IPS DF 4.7 (cell line): ENCODE data around the gene PHOSPHO1.

Experiments
- DNase-seq: peaks from one replicate; pipeline ENCODE4 v3.0.0-alpha.2; 2013; ENCODE audit warnings: low spot score; ENCODE audit errors: extremely low read depth

The PHOSPHO1 gene

GRCh38 chr17:49244839-49245238 is 14.3 kb upstream of the PHOSPHO1 start:
- DNase-seq = no peak

GRCh38 chr17:49242813-49243212 is 12.2 kb upstream of the PHOSPHO1 start:
- no peak for DNase-seq

DNA sequence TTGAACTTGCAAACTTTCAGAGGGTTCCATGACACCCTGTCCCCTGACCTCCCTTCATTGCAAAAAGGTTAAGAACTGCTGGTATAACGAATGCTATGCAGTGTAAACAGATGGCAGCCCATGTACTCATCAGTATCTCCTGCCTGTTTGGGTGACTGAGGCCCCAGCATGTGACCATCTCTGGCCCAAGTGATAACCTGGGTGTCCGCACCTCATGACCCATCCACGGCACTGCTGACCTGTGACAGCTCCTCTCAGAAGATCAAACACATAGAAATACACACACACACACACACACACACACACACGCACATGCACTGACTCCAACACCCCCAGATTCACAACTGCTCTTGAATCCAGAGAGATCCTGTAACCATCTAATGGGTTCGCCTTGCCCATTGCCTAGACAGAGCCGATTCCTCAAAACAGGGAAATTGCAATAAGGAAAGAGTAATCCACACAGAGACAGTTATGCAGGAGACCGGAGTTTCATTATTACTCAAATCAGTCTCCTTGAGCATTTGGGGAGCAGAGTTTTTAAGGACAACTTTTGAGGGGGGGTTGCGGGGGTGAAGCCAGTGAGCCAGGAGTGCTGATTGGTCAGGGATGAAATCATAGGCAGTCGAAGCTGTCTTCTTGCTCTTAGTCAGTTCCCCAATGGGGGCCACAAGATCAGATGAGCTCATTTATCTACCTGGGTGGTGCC is 11.3 kb upstream of the PHOSPHO1 start:
- DNase-seq = no peak

DNA sequence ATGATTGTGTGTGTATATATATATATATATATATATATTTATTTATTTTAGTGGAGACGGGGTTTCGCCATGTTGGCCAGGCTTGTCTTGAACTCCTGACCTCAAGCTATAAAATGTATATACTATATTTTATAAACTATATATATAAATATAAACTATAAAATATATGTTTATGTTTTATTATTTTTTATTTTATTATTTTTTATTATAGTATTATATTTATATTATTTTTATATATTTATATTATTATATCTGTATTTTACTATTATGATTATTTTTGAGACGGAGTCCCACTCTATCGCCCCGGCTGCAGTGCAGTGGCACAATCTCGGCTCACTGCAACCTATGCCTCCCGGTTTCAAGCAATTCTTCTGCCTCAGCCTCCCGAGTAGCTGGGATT is 10.5 kb upstream of the PHOSPHO1 start:
- DNase-seq = no peak

GRCh38 chr17:49240619-49241018 is 10.0 kb upstream of the PHOSPHO1 start:
- no peak for DNase-seq

DNA sequence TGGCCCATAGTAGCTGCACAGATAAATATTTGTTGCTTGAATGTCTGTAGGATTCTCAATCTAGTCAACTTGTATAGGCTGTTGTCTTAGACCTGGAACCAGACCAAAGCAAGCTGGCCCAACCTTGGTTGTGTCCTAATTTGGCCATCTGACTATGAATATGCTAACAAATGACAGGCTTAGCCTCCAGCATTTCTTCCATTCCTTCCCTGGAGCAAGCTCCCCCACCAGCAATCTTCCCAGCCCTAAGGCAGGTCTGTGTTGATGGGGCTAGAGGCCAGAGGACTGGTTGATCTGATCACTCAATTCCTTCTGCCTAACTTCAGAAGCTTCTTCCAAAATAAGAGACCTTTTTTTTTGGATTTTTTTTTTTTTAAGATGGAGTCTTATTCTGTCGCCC is 9.4 kb upstream of the PHOSPHO1 start:
- DNase-seq = no peak

DNA sequence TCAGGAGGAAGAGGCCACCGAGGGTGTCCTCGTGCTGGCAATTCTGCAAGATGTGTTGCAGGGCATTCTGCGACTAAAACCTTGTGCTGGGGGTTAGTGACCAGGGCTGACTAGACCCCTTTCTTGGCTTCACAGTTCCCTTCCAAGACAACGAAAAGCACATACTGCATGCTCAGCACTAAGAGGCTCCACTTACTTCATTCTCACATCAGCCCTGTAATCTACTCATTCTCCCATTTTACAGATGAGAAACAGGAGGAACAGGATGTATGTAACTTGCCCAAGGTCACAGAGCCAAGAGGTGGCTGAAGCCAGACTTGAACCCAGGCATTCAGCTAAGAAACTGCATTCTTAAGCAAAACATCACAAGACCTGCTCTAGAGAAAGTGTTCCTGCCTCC is 5.3 kb upstream of the PHOSPHO1 start:
- DNase-seq = no peak

DNA sequence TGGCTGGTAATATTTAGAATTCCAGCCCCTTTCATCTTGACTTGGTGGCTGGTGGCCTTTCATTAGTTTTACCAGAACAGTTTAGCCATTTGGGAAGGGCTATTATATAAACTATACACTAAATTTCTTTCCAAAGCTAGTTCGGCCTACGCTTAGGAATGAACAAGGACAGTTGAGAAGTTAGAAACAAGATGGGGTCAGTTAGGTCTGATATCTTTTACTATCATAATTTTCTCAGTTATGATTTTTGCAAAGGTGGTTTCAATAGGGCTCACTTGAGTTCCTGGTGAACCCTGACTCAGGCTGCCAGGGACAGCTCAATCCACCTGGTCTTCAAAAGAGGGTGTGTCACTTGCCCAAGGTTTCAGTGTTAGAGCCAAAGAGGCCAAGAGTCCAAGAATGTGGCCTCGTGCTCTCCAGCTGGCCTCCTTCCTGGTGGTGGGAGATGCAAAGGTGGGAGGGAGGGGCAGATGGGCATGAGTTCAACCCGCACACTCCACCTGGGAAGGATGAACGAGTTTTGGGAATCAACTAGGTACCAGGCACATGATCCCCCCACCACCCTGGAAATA is 4.0 kb upstream of the PHOSPHO1 start:
- no peak for DNase-seq

DNA sequence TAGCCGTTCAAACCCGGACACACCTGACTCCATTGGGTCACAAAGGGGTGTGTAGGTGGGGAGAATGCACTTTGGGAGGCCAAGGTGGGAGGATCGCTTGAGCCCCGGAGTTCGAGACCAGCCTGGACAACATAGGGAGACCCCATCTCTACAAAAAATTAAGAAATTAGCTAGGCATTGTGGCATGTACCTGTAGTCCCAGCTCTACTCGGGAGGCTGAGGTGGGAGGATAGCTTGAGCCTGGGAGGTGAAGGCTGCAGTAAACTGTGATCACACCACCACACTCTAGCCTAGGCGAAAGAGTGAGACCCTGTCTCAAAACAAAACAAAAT is 942 bp upstream of the PHOSPHO1 start:
- DNase-seq = no peak

DNA sequence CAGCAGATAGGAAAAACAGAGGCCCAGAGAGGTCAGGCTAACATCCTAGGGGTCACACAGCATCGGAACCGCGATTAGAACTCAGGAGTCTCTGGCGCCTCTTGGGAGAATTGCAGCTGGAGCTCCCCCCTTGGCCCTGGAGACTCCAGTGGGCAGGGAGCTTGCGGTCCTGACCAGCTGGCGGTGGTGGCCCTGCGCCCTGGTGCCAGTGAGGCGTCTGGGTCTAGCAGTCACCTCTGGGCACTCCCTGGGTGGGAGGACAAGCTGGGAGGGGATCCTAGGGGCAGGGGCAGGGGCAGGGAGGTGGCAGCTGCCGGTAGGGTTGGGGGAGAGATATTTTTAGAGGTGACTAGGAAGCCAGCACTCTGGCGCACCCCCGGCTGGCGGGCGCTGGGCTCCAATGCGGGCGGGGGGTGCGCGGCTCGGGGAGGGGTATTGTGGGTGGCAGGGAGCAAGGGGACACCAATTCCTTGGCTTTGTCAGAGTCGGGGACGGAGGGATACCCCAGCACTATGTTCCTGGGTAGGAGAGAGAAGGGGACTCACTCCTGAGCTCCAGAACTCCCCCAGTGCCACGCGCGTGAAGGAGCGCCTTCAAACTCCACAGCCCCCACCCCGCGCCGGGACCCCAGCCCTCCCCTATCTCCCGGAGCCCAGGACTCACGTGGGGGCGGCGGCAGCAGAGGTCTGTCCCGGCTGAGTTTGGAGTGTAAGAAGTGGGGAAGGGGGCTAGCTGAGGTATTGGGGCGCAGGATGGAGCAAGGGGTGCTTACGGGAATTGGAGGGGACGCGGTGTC is 584 bp downstream of the PHOSPHO1 start:
- DNase-seq = no peak

- no peak for DNase-seq
Measured at GRCh38 chr17:49229076-49229804, 1.3 kb downstream of the PHOSPHO1 start.

GRCh38 chr17:49227436-49228261 is 2.9 kb downstream of the PHOSPHO1 start:
- no peak for DNase-seq

DNA sequence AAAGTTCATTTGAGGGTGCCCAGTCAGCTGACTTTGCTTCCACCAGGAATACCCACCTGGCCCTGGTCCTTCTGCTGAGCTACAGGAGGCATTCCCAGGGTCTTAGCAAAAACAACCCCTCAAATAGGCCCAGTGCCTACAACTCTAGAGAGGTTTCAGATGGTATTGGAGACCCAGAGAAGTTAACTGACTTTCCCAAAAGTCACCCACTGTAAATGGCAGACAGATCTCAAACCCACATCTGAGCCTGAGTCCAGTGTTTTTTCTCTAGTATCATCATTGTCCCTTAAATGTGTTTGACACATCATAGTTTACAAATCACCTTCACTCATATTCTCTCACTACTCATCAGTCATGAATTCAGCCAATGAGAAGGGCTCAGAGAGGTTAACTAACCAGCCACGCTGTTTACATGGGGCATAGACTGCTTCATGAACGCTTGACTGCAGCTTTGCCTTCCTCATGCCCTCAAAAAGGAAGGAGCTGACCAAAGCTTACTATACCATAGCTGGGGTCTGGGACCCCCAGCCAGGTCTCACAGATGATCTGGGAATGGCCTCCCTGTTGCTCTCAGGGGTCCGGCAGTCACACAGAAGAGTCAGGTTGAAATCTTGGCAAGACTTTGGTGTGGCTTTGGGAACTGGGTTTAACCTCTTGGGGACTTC is 3.7 kb downstream of the PHOSPHO1 start:
- no peak for DNase-seq

GRCh38 chr17:49225554-49226236 is 4.9 kb downstream of the PHOSPHO1 start:
- DNase-seq = no peak

GRCh38 chr17:49224997-49225337 is 5.6 kb downstream of the PHOSPHO1 start:
- no peak for DNase-seq

DNA sequence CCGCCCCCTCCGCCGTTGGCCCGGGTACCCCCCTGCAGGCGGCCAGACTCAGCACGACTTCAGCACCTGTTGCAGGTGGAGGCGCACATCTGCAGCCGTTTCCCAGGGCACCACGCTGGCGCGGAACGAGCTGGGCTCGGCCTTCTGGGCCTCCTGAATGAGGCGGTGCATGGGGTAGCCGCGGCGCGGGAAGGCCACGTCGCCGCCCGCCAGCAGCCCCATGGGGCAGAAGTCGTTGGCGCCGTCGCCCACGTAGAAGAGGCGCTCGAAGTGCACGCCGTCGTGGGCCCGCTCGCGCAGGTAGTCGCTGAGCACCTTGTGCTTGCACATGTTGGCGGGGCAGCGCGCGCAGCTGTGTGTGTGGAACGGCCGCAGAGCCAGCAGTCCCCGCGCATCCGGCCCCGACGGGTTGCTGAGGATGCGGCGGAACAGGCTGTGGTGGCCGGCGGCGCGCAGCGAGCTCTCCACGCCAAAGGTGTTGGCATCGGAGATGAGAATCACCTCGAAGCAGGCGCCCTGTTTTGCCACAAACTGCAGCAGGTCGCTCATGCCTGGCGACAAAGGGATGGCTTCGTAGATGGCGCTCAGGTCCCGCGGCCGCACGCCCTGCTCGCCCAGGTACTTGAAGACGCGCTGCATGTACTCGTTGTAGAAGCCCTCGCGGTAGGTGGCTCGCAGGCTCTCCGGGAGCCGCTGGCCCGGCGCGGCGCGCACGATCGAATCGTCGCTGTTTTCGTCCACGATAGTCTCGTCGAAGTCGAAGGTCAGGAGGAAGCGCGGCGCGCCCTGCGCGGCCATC is 6.2 kb downstream of the PHOSPHO1 start:
- DNase-seq = no peak

GRCh38 chr17:49223517-49224197 is 6.9 kb downstream of the PHOSPHO1 start:
- no peak for DNase-seq

DNA sequence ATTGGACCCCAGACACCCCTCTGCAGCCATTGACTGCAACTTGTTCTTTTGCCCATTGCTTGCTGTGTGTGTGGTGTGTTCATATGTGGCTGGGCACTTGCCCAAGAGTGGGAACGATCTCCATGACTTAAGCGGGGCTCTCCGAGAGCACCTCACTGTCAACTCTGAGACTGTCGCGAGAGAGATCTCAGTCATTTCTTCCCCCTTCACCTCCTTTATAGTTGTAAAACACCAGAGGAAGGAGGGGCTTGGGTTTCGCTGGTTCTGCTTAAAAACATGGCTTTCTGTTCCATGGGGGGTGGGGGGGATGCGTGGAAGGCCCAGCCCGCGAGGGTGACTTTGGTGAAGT is 7.4 kb downstream of the PHOSPHO1 start:
- no peak for DNase-seq

DNA sequence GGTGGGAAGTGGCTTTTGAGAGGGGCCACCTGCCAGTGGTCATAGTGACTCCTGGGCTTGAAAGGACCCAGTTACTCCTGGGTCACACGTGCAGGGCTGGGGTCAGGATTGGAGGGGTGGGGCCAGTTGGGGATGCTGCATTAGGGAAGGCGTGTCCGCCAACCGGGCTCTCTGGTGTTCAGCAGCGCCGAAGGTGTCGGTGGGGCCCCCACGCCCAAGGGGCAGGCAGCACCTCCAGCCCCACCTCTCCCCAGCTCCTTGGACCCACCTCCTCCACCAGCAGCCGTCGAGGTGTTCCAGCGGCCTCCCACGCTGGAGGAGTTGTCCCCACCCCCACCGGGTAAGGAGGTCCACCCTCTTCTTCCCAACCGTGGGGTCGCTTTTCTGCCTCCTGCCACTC is 10.6 kb downstream of the PHOSPHO1 start:
- DNase-seq = no peak
